Measurements from ENCODE around the gene UBC.

GRCh38 chr12:124864326-124864752 is 50.1 kb downstream of the UBC start:
- no peak for TF ChIP-seq POLR2A (IDR thresholded peaks at IDR 0.05)
- no peak for TF ChIP-seq CTCF (IDR thresholded peaks at IDR 0.05)

Data from body of pancreas (tissue), 4 donors.